HG03460 (cell line): ENCODE data around the gene YWHAQ.
A peak's percentile ranks its signal among the peaks of the same experiment; 100 is the strongest.
"Not testable (repeated sequence)": the region's sequence is repeated elsewhere in the genome, so short reads cannot be mapped to it uniquely, and the experiment has no call there.

Experiments used
- ATAC-seq: cut with Tn5 transposase; IDR thresholded peaks from one replicate; pipeline ENCODE4 v1.9.1; 2021; ENCODE audit not compliant: unreplicated experiment

The YWHAQ gene

DNA sequence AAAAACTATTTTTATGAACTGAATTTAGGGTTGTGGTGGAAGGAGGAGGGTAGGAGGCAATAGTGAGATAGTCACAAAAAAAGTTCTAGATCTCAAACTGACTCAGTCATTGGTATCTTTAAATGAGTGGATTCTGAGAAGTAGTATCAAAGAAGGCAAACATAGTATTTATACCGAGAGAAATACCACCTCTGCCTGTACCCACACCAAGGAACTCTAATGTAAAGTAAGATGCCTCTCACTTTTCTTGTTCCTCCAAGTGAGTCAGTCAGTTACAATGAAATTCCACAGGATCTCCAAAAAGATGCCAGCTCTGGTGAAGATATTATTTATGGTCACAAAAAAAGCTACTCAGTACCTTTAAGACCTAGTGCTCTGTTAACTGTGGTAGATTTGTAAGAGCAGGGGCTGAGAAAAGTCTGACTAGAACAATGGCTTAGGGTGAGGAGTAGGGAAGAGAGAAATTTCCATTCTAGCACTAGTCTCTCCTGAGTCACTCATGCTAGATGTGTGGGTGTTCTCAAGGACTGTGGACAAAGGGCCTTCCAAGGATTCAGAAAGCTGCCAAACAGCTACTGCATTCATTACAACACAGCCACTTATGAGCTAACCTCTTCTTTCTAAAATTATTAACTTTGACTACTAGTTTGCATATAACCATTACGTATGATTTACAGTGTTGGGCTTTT lies 36.3 kb downstream of the YWHAQ start:
- ATAC-seq, result no peak

- no peak for ATAC-seq
These were observed 36.9 kb downstream of the YWHAQ start for GRCh38 chr2:9593925-9594324.

GRCh38 chr2:9592699-9593098 lies 38.1 kb downstream of the YWHAQ start:
- no peak for ATAC-seq

GRCh38 chr2:9590641-9591040 lies 40.2 kb downstream of the YWHAQ start:
- no peak for ATAC-seq

DNA sequence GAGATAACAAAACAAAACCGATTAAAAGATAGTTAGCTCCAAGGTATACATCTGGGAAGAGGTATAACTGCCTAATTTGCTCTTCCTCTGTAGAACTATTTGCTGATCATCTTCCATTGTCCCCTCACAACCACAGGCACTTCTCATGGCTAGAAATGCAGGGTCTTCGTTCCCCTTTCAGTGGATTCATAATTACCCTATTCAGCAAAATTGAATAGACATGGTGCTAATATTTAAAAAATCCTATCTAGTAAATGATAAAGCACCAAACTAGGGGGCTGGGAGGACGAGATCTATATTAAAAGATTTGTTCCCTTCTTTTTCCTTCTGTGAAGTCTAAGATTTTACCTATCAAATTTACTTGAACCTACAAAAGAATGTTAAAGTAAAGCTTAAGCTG lies 44.3 kb downstream of the YWHAQ start:
- ATAC-seq, result no peak

DNA sequence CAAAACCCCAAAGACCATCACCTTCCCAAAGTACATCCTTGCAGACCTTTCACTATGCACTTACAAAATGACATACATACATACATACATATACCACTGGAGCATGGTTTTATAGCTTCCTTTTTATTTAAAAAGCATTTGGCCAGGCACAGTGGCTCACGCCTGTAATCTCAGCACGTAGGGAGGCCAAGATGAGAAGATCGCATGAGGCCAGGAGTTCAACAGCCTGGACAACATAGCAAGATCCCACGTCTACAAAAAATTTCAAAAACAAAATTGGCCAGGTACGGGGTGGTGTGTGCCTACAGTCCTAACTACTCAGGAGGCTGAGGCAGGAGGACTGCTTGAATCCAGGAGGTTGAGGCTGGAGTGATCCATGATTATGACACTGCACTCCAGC lies 45.3 kb downstream of the YWHAQ start:
- no peak for ATAC-seq

DNA sequence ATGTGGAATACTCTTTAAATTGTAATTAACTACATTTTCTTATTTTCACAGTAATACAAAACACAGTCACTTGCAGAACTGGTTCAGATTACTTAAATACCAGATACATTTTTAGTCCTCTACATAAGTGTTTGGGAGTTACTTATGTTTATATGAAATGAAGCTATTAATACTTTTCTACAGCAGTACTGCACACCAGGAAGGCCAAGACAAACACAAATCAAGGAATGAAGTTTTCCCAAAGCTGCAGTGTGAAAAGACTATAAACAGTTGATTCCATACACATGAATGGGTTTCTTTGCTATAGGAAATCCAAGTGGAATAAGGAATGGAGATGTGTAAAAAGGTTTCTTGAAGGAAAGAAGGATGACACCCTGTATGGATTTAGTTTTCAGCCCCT lies 45.9 kb downstream of the YWHAQ start:
- ATAC-seq, result not testable (repeated sequence)

DNA sequence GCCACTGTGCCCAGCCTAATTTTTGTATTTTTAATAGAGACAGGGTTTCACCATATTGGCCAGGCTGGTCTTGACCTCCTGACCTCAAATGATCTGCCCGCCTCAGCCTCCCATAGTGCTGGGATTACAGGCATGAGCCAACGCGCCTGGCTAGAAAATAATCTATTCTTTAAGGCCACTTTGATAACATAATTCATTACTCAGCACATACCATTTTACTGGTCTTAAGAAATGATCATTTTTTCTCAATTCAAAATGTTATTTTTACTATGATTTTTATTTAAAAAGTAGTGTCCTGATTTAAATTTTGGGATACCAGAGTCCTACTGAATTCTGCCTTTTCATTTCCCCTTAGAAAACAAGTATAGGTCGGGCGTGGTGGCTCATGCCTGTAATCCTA lies 48.2 kb downstream of the YWHAQ start:
- ATAC-seq, result no peak

GRCh38 chr2:9578467-9579235 lies 52.1 kb downstream of the YWHAQ start:
- ATAC-seq, result no peak

- ATAC-seq, result no peak
These were observed 56.5 kb downstream of the YWHAQ start for GRCh38 chr2:9574331-9574730.

- no peak for ATAC-seq
These were observed 57.0 kb downstream of the YWHAQ start for GRCh38 chr2:9573840-9574239.

- ATAC-seq, result no peak
These were observed 57.6 kb downstream of the YWHAQ start for GRCh38 chr2:9573013-9573720.

- no peak for ATAC-seq
These were observed 60.4 kb downstream of the YWHAQ start for GRCh38 chr2:9570182-9571060.

- ATAC-seq, result no peak
These were observed 65.2 kb downstream of the YWHAQ start for GRCh38 chr2:9565436-9566153.

- ATAC-seq, result no peak
These were observed 70.2 kb downstream of the YWHAQ start for GRCh38 chr2:9560628-9561027.

DNA sequence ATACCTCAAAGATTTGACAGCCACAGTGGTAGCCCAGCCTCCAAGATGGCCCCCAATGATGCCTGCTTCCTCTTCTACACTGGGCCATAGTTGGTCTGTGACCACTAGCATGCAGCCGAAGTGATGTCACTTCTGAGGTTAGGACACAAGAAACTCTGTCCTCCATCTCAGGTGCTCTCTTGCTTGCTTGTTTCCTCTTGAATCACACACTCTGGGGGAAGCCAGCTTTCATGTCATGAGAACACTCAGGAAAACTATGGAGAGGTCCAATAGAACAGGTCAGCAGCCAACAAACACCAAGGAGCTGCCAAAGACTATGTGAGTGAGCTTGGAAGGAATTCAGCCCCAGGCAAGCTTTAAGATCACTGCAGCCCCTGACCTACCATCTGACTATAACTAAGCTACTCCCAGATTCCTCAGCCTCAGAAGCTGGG lies 71.8 kb downstream of the YWHAQ start:
- ATAC-seq, result no peak

- ATAC-seq, result peak; percentile 21
These were observed 74.6 kb downstream of the YWHAQ start for GRCh38 chr2:9556121-9556743.

- peak; percentile 84 for ATAC-seq
These were observed 75.3 kb downstream of the YWHAQ start, which contains the start of gene ADAM17 for GRCh38 chr2:9555297-9556120. Gene ADAM17, minus strand, starts transcription at chr2:9555830. Its CDS starts 225 bp downstream, at chr2:9555605.

DNA sequence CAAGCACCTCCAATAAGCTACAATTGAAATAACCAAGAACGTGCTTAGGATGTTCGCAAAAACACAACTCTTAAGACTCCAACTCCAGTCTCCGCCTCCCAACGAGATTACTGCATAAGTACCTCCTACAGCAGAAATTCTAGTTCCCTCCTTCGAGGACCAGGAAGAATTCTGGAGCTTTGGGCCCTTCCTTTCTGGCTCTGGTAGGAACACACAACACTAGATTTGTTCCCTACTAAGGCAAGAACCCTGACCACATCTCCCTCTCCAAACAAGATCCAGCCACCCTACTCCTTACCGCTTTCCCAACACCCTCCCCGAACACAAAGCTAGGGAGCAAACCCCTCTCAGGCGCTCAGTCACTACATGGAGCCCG lies 75.9 kb downstream of the YWHAQ start:
- no peak for ATAC-seq
